Measurements from ENCODE around the gene SDK1. TPM values are rescaled to one million over a fixed set of nuclear protein-coding genes. Genes with fewer than 3 reads are reported as not detected.

Gene SDK1
- total and polyA plus RNA-seq, 2 of the 8 experiments (the other 6 are each of a cell fraction or from before 2014, with no cell fraction given): 3.3 to 7.2 TPM

GRCh38 chr7:3893151-3893788, 592.2 kb downstream of the SDK1 start:
- Histone ChIP-seq H3K36me3 (ENCODE audit: control insufficient read depth in 2 of 4, insufficient read depth in 4 of 4, low read length in 3 of 4) (no peaks in the 10 kb centered on the region), H3K79me2 (ENCODE audit: control insufficient read depth in 1 of 2, insufficient read depth in 2 of 2, low read length in 2 of 2) (no peaks in the 10 kb centered on the region), H3K9ac (replicated peaks in 1 of 4; ENCODE audit: extremely low read depth in 1 of 4, low read depth in 3 of 4, low read length in 3 of 4) (no peak overlapping the region), H2BK20ac (ENCODE audit: low read length) (no peak overlapping the region), H3K4me1 (replicated peaks in 1 of 4; ENCODE audit: control insufficient read depth in 3 of 4, insufficient read depth in 4 of 4, low read length in 3 of 4) (no peaks in the 10 kb centered on the region), H4K8ac (ENCODE audit: extremely low read depth, insufficient read depth, low read length) (no peak overlapping the region), H2BK5ac (ENCODE audit: low read depth, low read length) (no peak overlapping the region), H4K5ac (ENCODE audit: insufficient read length, low read depth, low read length) (no peak overlapping the region), H3K9me3 (ENCODE audit: insufficient read depth in 2 of 2, low read depth in 1 of 2, low read length in 1 of 2) (no peaks in the 10 kb centered on the region), H3K56ac (replicated peaks; ENCODE audit: insufficient read length, low read depth, low read length) (no peak overlapping the region), H2AK5ac (ENCODE audit: low read depth, low read length) (no peak overlapping the region), H3K18ac (ENCODE audit: extremely low read depth, low read length) (no peak overlapping the region), H3K4ac (replicated peaks; ENCODE audit: insufficient read length, low read depth, low read length) (no peak overlapping the region), H4K20me1 (replicated peaks in 1 of 2; ENCODE audit: control insufficient read depth in 1 of 2, insufficient read depth in 2 of 2, low read length in 2 of 2) (no peaks in the 10 kb centered on the region), H3K27me3 (replicated peaks in 1 of 4; ENCODE audit: control insufficient read depth in 3 of 4, extremely low read depth in 1 of 4, insufficient read depth in 3 of 4, low read length in 3 of 4) (no peaks in the 10 kb centered on the region), H2BK120ac (replicated peaks; ENCODE audit: low read depth, low read length) (no peak overlapping the region), H3K4me2 (ENCODE audit: insufficient read depth in 1 of 2, low read depth in 2 of 2, low read length in 2 of 2) (no peak overlapping the region), H3K23ac (ENCODE audit: insufficient read length) (no peak overlapping the region), H3K79me1 (ENCODE audit: low read depth, low read length) (no peaks in the 10 kb centered on the region), H3K27ac (ENCODE audit: low read depth, low read length) (no peak overlapping the region), H2BK12ac (ENCODE audit: low read depth, low read length) (no peak overlapping the region), H4K91ac (replicated peaks; ENCODE audit: insufficient read length, low read length) (no peak overlapping the region), H2BK15ac (ENCODE audit: low read length) (no peak overlapping the region), H3K14ac (ENCODE audit: insufficient read length) (no peak overlapping the region), H3K23me2 (ENCODE audit: low read depth, low read length) (no peaks in the 10 kb centered on the region), H2AFZ (ENCODE audit: low read length) (no peak overlapping the region), H3K4me3 (ENCODE audit: extremely low read depth in 1 of 4, insufficient read depth in 2 of 4, low read depth in 3 of 4, low read length in 4 of 4) (no peak overlapping the region)
- ChIA-PET POLR2A (ENCODE audit: partially characterized antibody) (no interaction called here), CTCF (ENCODE audit: partially characterized antibody) (interaction anchor here (1.2 to 1.4 kb wide), 2 partner anchors 14 to 25 kb away, joined by 3 to 4 read pairs; no protein-coding TSS in a partner anchor)
- DNase-seq (ENCODE audit: low read depth in 1 of 2, low spot score in 2 of 2) (no peak), FAIRE-seq (no peak)
- 88% methylated on average over 12 of the region's 12 CpGs; no CpG with 5 or more reads in 1 of the 2 experiments for WGBS, 2 experiments (ENCODE audit: extremely low coverage in 1 of 2, insufficient coverage in 1 of 2, insufficient read length in 1 of 2, insufficient replicate concordance in 2 of 2, low coverage in 1 of 2, low lambda C conversion rate in 2 of 2, missing lambda C conversion rate in 1 of 2)
- TF ChIP-seq KDM1A (IDR thresholded peaks at IDR 0.05; ENCODE audit: borderline replicate concordance, low read length) (no peak), RBBP5 (IDR thresholded peaks at IDR 0.05; ENCODE audit: borderline replicate concordance, low read depth, low read length) (no peak), YY1 (IDR thresholded peaks at IDR 0.05; ENCODE audit: low read depth, low read length) (no peak), RNF2 (IDR thresholded peaks at IDR 0.05; ENCODE audit: borderline replicate concordance, low read depth, low read length, missing control alignments, poor library complexity, severe bottlenecking) (no peak), KDM4A (IDR thresholded peaks at IDR 0.05; ENCODE audit: low read depth, low read length, severe bottlenecking) (no peak), SIN3A (conservative IDR thresholded peaks at IDR 0.05 in 1 of 2, IDR thresholded peaks at IDR 0.05 in 1 of 2; ENCODE audit: low read depth in 1 of 2, low read length in 2 of 2) (no peak), CREB1 (IDR thresholded peaks at IDR 0.05) (no peak), GTF2F1 (IDR thresholded peaks at IDR 0.05; ENCODE audit: borderline replicate concordance, low read depth, low read length) (no peak), TAF7 (optimal IDR thresholded peaks at IDR 0.05; ENCODE audit: borderline replicate concordance, low read depth, low read length) (no peak), RAD21 (IDR thresholded peaks at IDR 0.05 in 1 of 2, conservative IDR thresholded peaks at IDR 0.05 in 1 of 2; ENCODE audit: low read depth in 2 of 2, low read length in 2 of 2) (no peak), HDAC6 (IDR thresholded peaks at IDR 0.05; ENCODE audit: low read depth, low read length) (no peak), CTBP2 (IDR thresholded peaks at IDR 0.05; ENCODE audit: borderline replicate concordance, insufficient read depth, insufficient read length, low read length) (no peak)
